ENCODE results near the gene MAGIX.
"Not testable (repeated sequence)": the region's sequence is repeated elsewhere in the genome, so short reads cannot be mapped to it uniquely, and the experiment has no call there.

The MAGIX gene

GRCh38 chrX:49161632-49162031 is 926 bp upstream of the MAGIX start:
- no peak for DNase-seq

- DNase-seq = peak; percentile 65 to 70
Measured at GRCh38 chrX:49163555-49164419, 1.2 kb downstream of the MAGIX start.

- no peak for DNase-seq
Measured at GRCh38 chrX:49164589-49165360, 2.2 kb downstream of the MAGIX start.

GRCh38 chrX:49165901-49166881 is 3.6 kb downstream of the MAGIX start:
- DNase-seq = peak; percentile 61 to 69

- peak in 1 of 2 experiments; percentile 37 for DNase-seq
Measured at GRCh38 chrX:49166914-49167739, 4.6 kb downstream of the MAGIX start.

- no peak for DNase-seq
Measured at GRCh38 chrX:49167740-49168108, 5.2 kb downstream of the MAGIX start.

GRCh38 chrX:49171752-49172279 is 9.3 kb downstream of the MAGIX start, which contains the start of gene PLP2:
Gene PLP2 (plus strand): TSS chrX:49171898. CDS start chrX:49172001, 103 bp downstream.
- peak; percentile 66 to 70 for DNase-seq

- DNase-seq = peak; percentile 46 to 52
Measured at GRCh38 chrX:49172280-49172780, 9.8 kb downstream of the MAGIX start.

- DNase-seq = not testable (repeated sequence)
Measured at GRCh38 chrX:49173544-49173943, 11.0 kb downstream of the MAGIX start.

GRCh38 chrX:49174723-49175122 is 12.2 kb downstream of the MAGIX start:
- no peak for DNase-seq

GRCh38 chrX:49175435-49176274 is 13.1 kb downstream of the MAGIX start:
- DNase-seq = no peak

GRCh38 chrX:49176421-49177326 is 14.1 kb downstream of the MAGIX start:
- no peak for DNase-seq

GRCh38 chrX:49177338-49177833 is 14.8 kb downstream of the MAGIX start:
- DNase-seq = no peak

- no peak for DNase-seq
Measured at GRCh38 chrX:49177873-49178480, 15.4 kb downstream of the MAGIX start.

GRCh38 chrX:49178537-49178936 is 16.0 kb downstream of the MAGIX start:
- no peak for DNase-seq

GRCh38 chrX:49179358-49179757 is 16.8 kb downstream of the MAGIX start:
- no peak for DNase-seq

- DNase-seq = no peak
Measured at GRCh38 chrX:49183701-49184281, 21.2 kb downstream of the MAGIX start.

Measured in activated CD4-positive, alpha-beta T cell treated with anti-CD3 and anti-CD28 coated beads, Interleukin-2, amount 50 U/mL, for 4 hours (primary cell).